Esophagus mucosa (tissue), 1 donor: Measurements from ENCODE around the gene TNFRSF1A. TPM values are rescaled to one million over a fixed set of nuclear protein-coding genes. Genes with fewer than 3 reads are reported as not detected.
A peak's percentile ranks its signal among the peaks of the same experiment; 100 is the strongest.

Experiments used
- ATAC-seq: fragments of 200-7000 bp; cut with Tn5 transposase; one replicate; pipeline ENCODE4 v1.9.1; 2020
- total RNA-seq: library from RNA; stranded (reverse); gene quantifications from one replicate; pipeline ENCODE4 v1.2.4, GENCODE V29; 2023
- donor health status: DM: yes; HTN: yes; CAD: no.

The TNFRSF1A gene
- total RNA-seq, 1 donor from 2014 or later, result 99.3 TPM

DNA sequence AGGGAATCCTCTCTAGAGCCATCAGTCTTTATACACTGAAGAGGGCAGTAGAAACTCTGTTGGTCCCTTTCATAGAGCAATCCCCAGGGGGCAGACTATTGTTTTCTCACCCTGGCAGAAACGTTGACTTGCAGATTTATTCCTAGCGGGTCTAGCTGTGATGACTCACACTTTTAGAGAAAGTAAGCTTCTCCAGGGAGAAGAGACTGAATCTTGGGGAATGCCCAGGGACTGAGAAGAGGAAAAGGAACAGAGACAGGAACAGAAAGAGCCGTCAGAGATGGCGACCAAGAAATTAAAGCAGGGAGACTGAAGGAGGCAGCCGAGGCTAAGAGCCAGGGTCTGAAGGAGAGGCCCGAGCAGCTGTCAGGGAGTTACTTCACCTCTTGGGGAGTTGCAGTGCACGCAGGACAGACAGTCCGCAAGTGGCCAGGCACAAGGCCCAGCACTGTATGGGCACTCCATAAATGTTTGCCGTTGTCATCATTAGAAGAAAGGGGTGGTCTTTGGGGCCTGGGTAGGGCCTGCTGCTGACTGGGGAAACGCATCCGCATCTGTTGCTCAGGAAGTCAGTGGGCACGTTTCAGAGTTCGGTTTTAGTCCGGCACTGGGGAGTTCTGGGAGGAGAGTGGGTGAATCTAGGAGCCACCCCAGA, 18.4 kb downstream of the TNFRSF1A start:
- peak; percentile 34 for ATAC-seq

DNA sequence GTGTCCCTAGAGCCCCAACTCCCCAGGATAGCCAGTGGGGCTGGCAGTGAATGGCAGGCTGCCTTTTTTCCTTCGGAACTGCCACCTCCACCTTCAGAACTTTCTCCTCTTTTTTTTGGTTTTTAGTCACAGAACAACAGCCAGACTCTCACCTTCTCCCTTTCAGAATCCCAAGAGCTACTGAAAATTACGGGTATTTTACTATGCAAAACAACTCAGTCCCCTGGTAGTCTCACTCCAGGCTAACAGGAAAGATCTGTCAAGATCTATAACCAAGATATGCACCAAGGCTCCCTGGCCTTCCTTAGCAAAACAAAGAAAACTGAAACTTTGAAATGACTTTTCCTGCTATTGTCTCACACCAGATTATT, 18.9 kb downstream of the TNFRSF1A start:
- ATAC-seq, result no peak

DNA sequence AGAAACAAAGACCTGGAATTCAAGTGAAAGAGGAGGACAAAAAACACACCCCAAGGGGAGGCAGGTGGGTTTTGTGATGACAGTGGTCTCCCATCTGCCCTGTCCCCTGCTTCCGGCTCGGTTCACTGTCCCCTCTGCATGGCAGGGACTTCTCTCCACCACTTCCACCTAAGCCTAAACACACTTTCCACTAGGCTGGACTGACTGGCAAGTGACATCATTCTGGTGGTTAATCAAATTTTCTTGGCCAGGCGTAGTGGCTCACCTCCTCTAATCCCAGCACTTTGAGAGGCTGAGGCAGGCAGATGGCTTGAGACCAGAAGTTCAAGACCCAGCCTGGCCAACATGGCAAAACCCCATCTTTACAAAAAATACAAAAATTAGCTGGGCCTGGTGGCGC, 19.5 kb downstream of the TNFRSF1A start:
- peak; percentile 9 for ATAC-seq

- peak; percentile 55 for ATAC-seq
Measured at GRCh38 chr12:6321905-6322304, 20.0 kb downstream of the TNFRSF1A start.

GRCh38 chr12:6319446-6319845, 22.4 kb downstream of the TNFRSF1A start:
- no peak for ATAC-seq

DNA sequence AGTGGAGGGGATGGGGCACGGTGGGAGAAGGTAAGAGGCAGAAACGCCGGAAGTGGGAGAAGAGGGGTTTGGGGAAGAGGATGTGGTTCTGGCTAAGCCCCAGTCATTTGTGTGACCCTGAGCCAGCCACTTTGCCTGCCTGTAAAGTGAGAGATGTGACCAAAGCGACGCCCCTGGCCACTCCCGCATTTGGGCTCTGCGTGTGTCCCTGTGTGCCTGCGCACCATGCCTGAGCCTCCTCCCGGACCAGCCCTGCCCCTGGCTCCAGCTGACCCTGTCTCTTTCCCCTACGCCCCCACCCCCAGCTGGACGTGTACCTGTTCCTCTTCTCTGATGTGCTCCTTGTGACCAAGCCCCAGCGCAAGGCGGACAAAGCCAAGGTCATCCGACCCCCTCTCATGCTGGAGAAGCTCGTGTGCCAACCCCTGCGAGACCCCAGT, 23.4 kb downstream of the TNFRSF1A start:
- no peak for ATAC-seq

DNA sequence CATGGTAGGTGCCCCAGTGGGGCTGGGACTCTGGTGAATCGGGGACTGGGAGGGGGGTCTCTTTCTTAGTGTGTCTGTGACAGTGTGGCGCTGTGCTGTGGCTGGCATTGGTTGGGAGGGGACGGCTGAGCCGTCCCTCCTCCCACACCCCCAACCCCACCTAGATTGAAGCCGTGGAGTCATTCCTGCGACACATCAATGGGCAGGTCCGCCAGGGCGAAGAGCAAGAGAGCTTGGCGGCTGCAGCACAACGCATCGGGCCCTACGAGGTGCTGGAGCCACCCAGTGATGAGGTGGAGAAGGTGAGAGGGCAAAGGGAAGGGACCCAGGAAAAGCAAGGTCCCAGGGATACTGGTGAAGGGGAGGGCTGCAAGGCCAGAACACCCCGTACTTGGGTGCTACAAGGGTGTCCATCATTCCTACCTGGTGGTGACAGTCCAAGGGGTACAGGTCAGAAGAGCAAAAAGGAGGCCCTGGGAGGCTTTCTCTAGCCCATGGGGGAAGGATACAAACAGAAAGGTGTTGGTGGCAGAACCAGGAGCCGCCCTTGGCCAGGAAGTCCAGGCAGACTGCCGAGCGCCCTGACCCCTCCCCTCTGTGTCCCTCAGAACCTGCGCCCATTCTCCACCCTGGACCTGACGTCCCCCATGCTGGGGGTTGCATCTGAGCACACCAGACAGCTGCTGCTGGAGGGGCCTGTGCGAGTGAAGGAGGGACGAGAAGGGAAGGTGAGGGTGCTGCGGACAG, 24.0 kb downstream of the TNFRSF1A start:
- no peak for ATAC-seq

DNA sequence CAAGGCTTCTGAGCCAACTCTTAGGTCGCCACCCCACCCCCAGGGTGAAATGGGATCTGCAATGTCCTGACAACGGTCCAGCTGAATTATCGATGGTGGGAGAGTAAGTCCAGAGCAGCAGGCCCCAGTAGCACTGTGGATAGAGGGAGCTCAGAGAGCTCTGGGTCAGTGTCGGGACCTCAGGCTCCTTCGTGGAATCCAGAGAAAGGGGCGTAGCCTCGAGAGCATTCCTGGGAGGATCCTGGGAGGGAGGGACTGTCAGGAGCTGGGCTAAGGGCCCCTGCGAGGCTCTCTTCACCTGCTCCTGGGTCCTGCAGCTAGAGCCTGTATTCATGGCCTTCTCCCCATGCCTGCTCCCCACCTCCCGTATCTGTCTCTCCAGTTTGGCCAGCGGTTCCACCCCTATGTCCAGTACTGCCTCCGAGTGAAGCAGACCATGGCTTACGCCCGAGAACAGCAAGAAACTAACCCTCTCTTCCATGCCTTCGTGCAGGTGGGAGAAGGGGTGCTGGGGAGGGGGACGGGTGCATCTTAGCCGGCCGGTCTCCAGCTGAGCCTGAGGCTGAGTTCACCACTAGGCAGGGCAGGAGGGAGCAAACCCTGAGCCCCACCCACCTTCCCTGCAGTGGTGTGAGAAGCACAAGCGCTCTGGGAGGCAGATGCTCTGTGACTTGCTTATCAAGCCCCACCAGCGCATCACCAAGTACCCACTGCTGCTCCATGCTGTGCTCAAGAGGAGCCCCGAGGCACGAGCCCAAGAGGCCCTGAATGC, 24.8 kb downstream of the TNFRSF1A start:
- ATAC-seq, result no peak

DNA sequence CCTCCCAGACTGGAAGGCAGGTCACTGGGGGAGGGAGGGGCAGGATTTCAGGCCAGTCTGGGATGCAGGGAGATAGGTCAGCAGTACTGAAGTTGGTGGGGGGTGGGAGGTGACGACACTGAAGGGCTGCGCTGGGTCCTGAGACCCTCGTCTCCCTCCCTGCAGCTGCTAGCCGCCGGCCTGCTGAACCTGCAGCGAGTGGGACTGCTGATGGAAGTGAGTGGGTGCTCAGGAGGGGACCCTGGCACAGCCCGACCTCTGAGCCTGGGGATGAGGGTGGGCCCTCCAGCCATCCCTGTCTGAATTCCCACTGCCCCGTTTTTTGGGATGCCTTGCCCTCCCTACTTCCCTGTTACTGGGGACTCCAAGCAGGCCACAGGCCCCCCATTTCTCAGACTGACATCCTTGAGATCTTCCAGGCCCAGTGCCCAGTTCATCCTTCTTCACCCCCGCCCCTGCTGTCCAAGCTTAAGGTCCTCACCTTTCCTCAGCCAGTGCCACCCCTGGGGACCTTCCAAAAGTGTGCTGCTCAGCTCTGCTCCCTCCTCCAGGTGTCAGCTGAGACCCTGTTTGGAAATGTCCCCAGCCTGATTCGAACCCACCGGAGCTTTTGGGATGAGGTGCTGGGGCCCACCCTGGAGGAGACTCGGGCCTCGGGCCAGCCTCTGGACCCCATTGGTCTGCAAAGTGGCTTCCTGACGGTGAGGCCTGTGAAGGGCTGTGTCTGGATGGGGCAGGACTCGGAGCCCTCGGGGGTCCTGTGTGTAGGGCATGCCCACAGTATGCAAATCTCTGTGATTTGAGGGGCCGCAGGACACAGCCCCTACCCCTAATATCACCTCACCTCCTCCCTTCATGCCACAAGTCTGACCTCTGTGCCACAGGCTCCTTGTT, 25.9 kb downstream of the TNFRSF1A start:
- no peak for ATAC-seq

- no peak for ATAC-seq
Measured at GRCh38 chr12:6315184-6315583, 26.7 kb downstream of the TNFRSF1A start.

GRCh38 chr12:6314776-6315175, 27.1 kb downstream of the TNFRSF1A start:
- ATAC-seq, result no peak

GRCh38 chr12:6313326-6313940, 28.4 kb downstream of the TNFRSF1A start:
- peak; percentile 34 for ATAC-seq

DNA sequence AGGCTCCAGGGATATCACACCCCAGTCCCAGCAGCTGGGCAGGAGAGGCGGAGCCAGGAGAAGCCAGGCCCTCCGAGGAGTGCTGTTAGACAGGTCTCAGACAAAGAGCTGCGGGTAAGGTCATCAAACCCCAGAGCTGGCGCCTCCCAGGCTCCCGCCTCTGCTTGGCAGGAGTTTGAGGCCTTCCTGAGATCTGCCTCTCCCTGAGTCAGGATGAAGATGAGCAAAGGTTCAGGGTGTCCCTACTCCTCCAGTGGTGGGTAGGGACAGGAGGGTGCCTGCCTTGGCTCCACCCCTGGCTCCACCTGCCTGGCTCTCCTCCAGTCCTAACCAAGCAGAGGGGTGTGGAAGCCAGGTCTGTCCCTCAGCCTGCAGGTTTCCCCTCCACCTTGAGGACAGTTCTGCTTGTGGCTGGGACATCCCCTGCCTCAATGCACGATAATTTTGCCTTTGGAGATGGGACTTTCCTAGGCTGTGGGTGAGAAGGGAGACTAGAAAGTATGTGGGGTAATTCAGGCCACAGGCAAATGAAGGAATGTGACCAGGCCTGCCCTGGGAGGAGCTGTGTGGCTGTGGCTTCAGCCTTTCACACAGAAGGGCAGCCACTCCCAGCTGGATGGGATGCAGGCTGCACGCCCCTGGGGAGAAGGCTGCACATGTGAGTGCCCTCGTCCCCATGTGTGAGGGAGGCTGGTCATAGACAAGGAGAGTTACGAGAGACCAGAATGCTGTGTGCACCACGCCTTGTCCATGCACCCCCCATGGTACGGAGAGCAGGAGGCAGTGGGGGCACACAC, 29.1 kb downstream of the TNFRSF1A start:
- peak; percentile 79 for ATAC-seq

DNA sequence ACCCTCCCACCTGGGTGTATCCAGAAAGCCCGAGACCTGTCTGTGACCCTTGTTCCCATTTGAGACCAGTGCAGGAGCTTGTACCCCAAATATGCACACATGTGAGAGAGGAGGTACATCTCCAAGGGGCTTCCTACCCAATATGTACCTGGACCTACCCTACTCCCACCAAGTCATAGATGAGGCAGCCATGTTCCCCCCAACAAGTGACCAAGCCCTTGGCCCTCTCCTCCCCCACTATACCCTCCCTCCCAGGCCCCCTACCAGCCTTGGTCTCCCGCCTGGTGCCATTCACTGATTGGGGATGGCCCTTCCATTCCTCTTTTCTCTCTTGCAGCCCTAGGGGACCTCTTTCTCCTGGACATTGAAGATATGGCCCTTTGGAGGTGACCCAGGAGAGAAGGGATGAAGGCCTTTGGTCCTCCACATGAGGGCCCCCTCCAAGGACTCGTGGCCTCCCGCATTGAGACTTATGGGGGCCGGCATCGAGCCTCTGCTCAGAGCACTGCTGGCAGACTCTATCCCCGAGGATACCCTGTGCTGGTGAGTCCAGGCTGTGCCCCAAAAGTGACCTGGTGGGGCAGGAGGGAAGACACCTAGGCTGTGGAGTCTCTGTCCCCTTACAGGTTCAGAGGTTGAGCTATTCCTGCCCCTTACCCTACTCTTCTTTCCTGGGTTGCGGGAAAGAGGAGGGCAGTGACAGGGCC, 29.9 kb downstream of the TNFRSF1A start:
- ATAC-seq, result no peak

DNA sequence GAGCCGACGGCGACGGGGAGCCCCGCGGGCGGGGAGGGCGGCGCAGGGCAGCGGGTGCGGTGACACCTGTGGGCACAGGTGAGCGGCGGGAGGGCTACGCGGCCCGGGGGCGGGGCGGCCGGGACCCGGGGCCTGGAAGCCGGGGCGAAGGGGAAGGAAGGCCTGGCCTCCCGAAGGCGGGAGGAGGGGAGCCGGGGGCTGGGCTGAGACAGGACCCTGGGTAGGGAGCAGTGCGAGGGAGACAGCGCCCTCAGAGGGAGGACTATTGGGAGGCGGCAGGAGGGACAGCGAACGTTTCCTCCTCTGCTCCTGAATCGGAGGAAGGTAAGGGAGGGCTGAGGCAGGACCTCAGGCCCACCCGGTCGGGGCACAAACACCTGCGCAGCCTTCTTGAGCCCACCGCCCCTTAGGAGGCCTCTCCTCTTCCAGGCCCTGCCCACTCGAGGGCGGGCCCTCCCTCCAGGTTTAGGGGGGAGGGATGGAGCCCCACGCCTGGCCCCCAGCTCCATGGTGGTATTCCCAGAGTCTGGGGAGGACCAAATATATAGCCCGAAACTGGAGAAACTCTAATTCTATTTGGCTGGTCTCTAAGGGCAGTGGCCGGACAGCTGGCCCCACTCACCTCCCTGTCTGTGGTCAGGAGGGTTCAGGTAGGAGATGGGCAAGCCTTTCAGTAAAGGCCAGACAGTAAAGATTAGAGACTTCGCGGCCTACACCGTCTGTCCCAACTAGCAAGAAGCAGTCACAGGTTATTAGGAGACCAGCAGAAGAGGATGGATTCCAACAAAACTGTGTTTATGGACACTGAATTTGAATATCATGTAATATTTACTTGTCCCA, 30.9 kb downstream of the TNFRSF1A start:
- ATAC-seq, result no peak

DNA sequence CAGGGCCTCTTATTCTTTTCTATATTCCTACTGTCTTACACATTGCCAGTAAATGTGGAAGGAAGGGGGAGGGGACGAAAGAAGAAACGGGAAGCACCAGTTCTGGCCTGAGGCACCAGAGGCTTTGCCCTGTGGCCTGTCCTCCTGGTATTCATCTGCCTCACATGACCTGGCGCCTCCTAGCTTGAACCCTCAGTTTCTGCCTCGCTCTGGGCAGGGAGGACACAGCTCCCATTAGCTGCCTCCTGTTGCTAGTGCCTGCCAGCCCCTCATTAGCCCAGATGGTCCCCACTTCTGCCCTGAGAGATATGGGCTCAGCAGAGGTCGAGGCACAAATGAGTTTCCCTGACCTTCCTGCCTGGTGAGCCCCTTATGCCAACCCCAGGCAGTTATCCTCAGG, 34.3 kb downstream of the TNFRSF1A start:
- ATAC-seq, result no peak

DNA sequence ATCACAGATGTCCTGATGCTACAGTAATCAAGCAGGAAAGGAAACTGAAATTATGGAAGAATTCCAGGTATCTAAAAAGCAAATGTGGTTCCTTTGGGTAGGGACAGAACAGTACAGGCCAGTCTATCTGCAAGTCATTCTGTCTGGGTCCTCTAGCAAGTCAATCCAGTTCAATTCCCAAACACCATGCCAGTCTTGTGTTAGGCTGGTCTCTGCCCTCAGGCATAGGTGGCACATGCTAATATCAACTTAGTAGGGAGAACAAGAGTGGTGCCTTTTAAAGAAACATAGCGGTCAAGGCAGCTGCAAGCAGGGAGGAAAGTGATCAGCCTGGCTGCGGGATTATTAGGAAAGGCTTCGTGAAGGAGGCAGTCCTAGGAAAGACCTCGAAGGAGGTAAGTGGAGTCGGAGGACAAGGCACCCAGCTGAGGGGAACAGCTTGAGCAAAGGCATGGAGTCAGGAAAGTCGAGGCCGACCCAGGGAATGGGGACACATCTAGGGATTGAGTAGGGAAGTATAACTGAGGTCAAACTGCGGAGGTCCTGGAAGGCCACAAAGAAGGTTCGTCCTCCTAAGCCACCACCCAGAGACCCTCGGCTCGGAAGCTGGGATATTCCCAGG, 35.2 kb downstream of the TNFRSF1A start:
- ATAC-seq, result peak; percentile 21

GRCh38 chr12:6306151-6306550, 35.7 kb downstream of the TNFRSF1A start:
- no peak for ATAC-seq

GRCh38 chr12:6303071-6303470, 38.8 kb downstream of the TNFRSF1A start:
- no peak for ATAC-seq
